ENCODE measurements around the gene GFRA3. TPM values are rescaled to one million over a fixed set of nuclear protein-coding genes. Genes with fewer than 3 reads are reported as not detected.
A peak's percentile ranks its signal among the peaks of the same experiment; 100 is the strongest.

GFRA3 gene
- total and polyA plus RNA-seq, 5 experiments from 2014 or later, result not detected

DNA sequence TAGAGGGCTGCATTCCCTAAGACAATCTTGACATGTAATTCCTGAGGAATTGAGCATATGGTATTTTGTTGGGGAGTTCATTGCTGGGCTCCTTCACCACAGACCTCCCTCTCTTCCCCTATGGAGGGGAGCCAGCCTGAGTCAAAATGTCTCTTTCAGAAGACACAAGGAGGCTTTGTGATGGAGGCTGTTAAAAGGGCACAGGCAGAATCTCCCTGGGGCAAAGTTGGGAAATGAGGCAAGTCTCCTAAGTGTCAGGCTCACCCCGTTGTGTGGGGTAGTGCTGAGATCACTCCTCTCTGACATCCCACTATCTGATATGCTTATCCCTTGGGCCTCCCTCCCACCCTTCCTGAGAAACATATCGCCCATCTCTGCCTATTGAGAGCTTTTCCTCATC is 30.6 kb downstream of the GFRA3 start:
- Mint-ChIP-seq H3K9me3 (no peaks in the 10 kb centered on the region), H3K36me3 (peaks cover 0 to 3% (median 0%) of the 10 kb centered on the region in 3 donors), H3K4me1 (peaks cover 9 to 14% (median 12%) of the 10 kb centered on the region in 4 donors), H3K27me3 (peaks cover 26 to 48% (median 43%) of the 10 kb centered on the region in 5 donors), H3K4me3 (no peak overlapping the region), H3K27ac (no peak overlapping the region)
- ATAC-seq, result no peak
- DNase-seq, result no peak
- POLR2A ChIA-PET, result no interaction called here

DNA sequence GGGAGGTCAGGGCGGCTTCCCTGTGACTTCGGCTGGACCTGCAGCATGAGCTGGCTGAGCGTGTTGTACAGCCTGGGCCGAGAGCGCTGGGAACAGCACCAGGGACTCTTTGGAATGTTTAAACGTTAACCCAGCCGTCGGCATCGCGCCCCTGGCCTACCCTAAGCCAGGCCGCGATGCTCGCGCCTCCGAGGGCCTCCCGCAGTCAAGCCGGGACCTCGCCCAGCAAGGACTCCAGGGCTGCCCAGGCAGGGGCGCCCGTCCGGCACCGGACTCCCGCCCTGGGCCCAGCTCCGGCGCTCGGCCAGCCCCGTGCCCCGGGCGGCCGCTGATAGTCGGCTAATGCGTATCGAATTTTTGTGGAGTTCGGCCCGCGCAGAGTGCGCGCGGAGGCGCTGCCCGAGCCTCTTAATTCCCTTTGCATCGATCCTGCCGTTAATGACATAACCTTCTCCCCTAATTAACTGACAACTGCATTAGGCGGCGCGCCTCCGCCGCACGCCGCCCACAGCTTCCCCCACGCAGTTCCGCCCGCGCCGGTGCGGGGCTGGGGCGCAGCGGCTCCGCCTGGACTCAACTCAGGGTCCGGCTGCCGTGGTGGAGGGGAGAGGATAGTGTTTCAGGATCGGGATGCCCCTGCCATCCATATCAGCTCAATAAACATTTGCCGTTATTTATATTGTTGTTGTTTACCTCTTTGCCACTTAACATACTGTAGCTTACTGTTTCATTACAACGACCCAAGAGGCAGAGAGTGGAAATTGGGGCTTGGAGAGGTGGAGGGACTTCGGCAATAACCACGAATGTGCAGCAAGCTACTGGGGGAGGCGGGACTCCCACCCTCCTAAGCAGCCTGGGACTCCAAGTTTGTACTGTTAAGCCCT is 32.5 kb downstream of the GFRA3 start:
- H3K36me3 Mint-ChIP-seq, result peaks cover 0 to 3% (median 0%) of the 10 kb centered on the region in 3 donors
- POLR2A ChIA-PET, result interaction anchor here (1.4 kb wide), 1 partner anchor 29 kb away, joined by 3 read pairs; the partner anchor contains the start of gene CDC23

DNA sequence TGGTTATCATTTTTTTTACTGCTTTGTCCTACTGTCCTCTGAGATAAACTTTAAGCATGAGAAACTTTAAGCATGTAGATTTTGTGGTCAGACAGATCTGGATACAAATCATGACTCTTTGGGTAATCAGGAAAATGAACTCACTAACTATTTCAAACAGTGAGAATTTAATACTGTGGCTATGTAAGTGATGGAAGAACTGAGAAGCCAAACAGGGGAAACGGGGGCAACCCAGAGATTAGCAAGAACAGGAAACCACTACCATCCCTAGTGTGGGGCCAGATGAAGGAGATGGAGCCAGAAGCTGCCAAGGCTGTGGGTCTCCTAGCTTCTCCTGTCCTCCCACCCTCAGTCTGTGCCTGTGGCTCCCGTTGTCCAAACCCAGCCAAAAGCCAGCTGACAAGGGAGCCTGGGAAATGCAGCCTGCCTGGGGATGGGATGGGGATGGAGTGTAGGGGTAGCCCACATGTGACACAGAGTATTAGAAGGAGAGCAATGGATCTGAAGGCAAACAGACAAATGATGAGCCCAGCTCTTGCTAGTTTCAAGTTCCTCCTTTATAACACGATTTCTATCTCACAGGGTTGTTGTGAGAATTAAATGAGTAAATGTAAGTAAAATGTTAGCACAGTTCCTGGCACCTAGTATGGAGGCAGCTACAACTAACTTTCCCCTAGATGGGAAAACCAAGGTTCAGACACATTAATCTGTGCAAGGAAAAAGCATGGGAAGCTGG is 33.6 kb downstream of the GFRA3 start:
- H3K36me3 Mint-ChIP-seq, result peaks cover 0 to 3% (median 0%) of the 10 kb centered on the region in 3 donors
- H3K4me3 Mint-ChIP-seq, result peak overlapping the region in 8 of 10 donors; percentile 5 to 83 (median 72)
- POLR2A ChIA-PET, result no interaction called here
- peaks cover 9 to 14% (median 12%) of the 10 kb centered on the region in 4 donors for H3K4me1 Mint-ChIP-seq
- no peak overlapping the region for H3K27ac Mint-ChIP-seq
- DNase-seq (no peak), ATAC-seq (no peak)
- no peaks in the 10 kb centered on the region for H3K9me3 Mint-ChIP-seq
- H3K27me3 Mint-ChIP-seq, result peaks cover 30 to 60% (median 44%) of the 10 kb centered on the region in 5 donors

More for the DNA sequence above, 32.5 kb downstream of the GFRA3 start:
- Mint-ChIP-seq H3K27ac (no peak overlapping the region), H3K4me1 (peaks cover 9 to 14% (median 12%) of the 10 kb centered on the region in 4 donors), H3K9me3 (no peaks in the 10 kb centered on the region), H3K27me3 (peaks cover 30 to 58% (median 44%) of the 10 kb centered on the region in 5 donors), H3K4me3 (peak overlapping the region; percentile 39 to 83 (median 72))
- DNase-seq, result peak in 3 of 10 donors; percentile 14 to 20 (median 19)
- ATAC-seq, result peak; percentile 72 to 82

GRCh38 chr5:138238034-138238433 is 36.4 kb downstream of the GFRA3 start:
- Mint-ChIP-seq H3K9me3 (no peaks in the 10 kb centered on the region), H3K36me3 (peaks cover 0 to 3% (median 0%) of the 10 kb centered on the region in 3 donors), H3K27me3 (peaks cover 24 to 50% (median 32%) of the 10 kb centered on the region in 5 donors), H3K4me1 (peaks cover 9 to 14% (median 12%) of the 10 kb centered on the region in 4 donors), H3K27ac (no peak overlapping the region), H3K4me3 (no peak overlapping the region)
- no peak for DNase-seq
- no peak for ATAC-seq
- POLR2A ChIA-PET, result no interaction called here

- H3K9me3 Mint-ChIP-seq, result no peaks in the 10 kb centered on the region
- peaks cover 0 to 3% (median 0%) of the 10 kb centered on the region in 3 donors for H3K36me3 Mint-ChIP-seq
- no peak for ATAC-seq
- no peak for DNase-seq
- H3K27me3 Mint-ChIP-seq, result peaks cover 7 to 29% (median 18%) of the 10 kb centered on the region in 5 donors
- no peaks in the 10 kb centered on the region for H3K4me1 Mint-ChIP-seq
- POLR2A ChIA-PET, result no interaction called here
- no peak overlapping the region for H3K4me3 Mint-ChIP-seq
- H3K27ac Mint-ChIP-seq, result no peak overlapping the region
Measured at GRCh38 chr5:138234651-138235050, 39.8 kb downstream of the GFRA3 start.

DNA sequence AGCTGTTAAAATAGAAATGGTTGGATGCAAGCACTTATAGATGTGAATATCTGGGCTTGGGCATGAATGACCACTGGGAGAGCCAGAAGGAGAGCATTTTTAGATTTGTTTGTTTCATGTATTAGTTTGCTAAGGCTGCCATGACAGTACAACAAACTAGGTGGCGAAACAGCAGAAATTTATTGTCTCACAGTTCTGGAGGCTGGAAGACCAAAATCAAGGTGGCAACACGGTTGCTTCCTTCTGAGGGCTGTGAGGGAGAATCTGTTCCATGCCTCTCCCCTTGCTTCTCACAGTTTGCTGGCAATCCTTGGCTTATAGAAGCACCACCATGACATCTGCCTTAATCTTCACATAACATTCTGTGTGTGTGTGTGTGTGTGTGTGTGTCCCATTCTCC is 41.1 kb downstream of the GFRA3 start:
- H3K9me3 Mint-ChIP-seq, result peaks cover 0 to 2% (median 0%) of the 10 kb centered on the region in 9 donors
- no peak for DNase-seq
- no peaks in the 10 kb centered on the region for H3K36me3 Mint-ChIP-seq
- H3K27ac Mint-ChIP-seq, result no peak overlapping the region
- POLR2A ChIA-PET, result no interaction called here
- no peak overlapping the region for H3K4me3 Mint-ChIP-seq
- H3K4me1 Mint-ChIP-seq, result no peaks in the 10 kb centered on the region
- H3K27me3 Mint-ChIP-seq, result peaks cover 0 to 16% (median 10%) of the 10 kb centered on the region in 5 donors
- ATAC-seq, result no peak

- peaks cover 0 to 11% (median 8%) of the 10 kb centered on the region in 5 donors for H3K27me3 Mint-ChIP-seq
- H3K4me1 Mint-ChIP-seq, result no peaks in the 10 kb centered on the region
- POLR2A ChIA-PET, result no interaction called here
- peaks cover 0 to 10% (median under 1%) of the 10 kb centered on the region in 9 donors for H3K9me3 Mint-ChIP-seq
- H3K36me3 Mint-ChIP-seq, result peaks cover 0 to 1% (median under 1%) of the 10 kb centered on the region in 3 donors
- DNase-seq, result no peak
- no peak overlapping the region for H3K4me3 Mint-ChIP-seq
- peak overlapping the region in 1 of 10 donors; percentile 18 for H3K27ac Mint-ChIP-seq
- ATAC-seq, result no peak
Measured at GRCh38 chr5:138230981-138231589, 43.3 kb downstream of the GFRA3 start.

DNA sequence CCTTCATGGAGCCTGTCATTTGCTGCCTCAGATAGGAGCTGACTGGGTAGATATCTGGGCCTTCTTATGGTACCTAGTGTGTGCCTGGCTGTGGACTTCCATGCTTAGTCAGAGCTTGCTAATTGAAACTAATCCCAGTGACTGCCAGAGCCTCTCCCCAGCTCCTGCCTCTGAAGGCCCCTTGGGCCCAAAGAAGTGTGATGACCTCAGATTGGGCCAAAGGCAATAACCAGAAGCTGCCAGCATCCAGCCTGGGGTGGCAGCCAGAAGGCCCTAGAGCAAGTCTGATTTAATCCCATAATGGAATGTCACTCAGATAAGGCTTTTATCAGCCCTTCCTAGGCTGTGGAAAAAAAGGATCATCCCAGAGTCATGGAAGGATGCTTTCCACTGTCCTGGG is 44.2 kb downstream of the GFRA3 start:
- no peak overlapping the region for H3K27ac Mint-ChIP-seq
- peaks cover 0 to 6% (median 3%) of the 10 kb centered on the region in 3 donors for H3K36me3 Mint-ChIP-seq
- peaks cover 0 to 15% (median 8%) of the 10 kb centered on the region in 5 donors for H3K27me3 Mint-ChIP-seq
- ATAC-seq, result no peak
- no peaks in the 10 kb centered on the region for H3K4me1 Mint-ChIP-seq
- POLR2A ChIA-PET, result no interaction called here
- no peak overlapping the region for H3K4me3 Mint-ChIP-seq
- no peak for DNase-seq
- H3K9me3 Mint-ChIP-seq, result peaks cover 0 to 16% (median 5%) of the 10 kb centered on the region in 9 donors

DNA sequence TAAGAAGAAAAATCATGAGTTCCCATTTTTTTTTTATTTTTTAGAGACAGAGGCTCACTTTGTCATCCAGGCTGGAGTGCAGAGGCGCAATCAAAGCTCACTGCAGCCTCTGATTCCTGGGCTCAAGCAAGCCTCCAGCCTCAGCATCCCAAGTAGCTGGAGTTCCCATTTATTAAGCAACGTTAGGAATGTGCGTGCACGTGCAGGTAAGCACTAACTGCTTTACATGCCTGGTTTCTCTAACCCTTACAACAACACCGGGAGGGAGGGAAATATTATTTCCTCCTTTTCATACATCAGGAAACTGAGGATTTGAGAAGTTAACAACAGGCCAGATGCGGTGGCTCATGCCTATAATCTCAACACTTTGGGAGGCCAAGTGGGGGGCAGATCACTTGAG is 45.0 kb downstream of the GFRA3 start:
- DNase-seq, result no peak
- Mint-ChIP-seq H3K4me1 (no peaks in the 10 kb centered on the region), H3K4me3 (no peak overlapping the region), H3K9me3 (peaks cover 0 to 16% (median 6%) of the 10 kb centered on the region in 9 donors), H3K27me3 (peaks cover 0 to 13% (median 8%) of the 10 kb centered on the region in 5 donors), H3K36me3 (peaks cover 0 to 6% (median 3%) of the 10 kb centered on the region in 3 donors), H3K27ac (no peak overlapping the region)
- POLR2A ChIA-PET, result no interaction called here
- no peak for ATAC-seq

DNA sequence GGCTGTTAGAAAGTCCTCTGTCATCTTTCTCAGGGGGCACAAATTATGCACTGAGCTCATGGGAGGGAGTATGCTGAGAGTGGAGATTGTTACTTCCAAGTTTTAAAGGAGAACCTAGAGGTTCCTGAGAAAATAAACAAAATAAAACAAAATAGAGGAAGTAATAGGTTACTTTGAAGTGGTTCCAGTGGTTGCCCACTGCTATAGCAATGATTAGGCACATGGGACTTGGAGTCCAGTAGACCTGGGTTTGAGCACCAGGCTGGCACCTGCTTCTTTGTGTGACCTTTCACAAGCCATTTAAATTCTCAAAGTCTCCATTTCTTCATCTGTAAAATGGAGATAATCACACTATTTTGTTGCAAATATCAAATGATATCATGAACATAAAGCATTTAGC is 47.5 kb downstream of the GFRA3 start:
- Mint-ChIP-seq H3K4me1 (peaks cover 0 to 6% (median 4%) of the 10 kb centered on the region in 4 donors), H3K36me3 (peaks cover 0 to 6% (median 3%) of the 10 kb centered on the region in 3 donors), H3K27me3 (peaks cover 0 to 20% (median 8%) of the 10 kb centered on the region in 5 donors), H3K27ac (peak overlapping the region in 1 of 10 donors; percentile 28), H3K4me3 (no peak overlapping the region), H3K9me3 (peaks cover 0 to 16% (median 6%) of the 10 kb centered on the region in 9 donors)
- DNase-seq, result no peak
- POLR2A ChIA-PET, result no interaction called here
- ATAC-seq, result no peak

GRCh38 chr5:138224712-138225111 is 49.7 kb downstream of the GFRA3 start:
- DNase-seq (no peak), ATAC-seq (no peak)
- Mint-ChIP-seq H3K4me3 (no peak overlapping the region), H3K4me1 (peaks cover 0 to 6% (median 4%) of the 10 kb centered on the region in 4 donors), H3K27me3 (peaks cover 0 to 22% (median 5%) of the 10 kb centered on the region in 5 donors), H3K27ac (no peak overlapping the region), H3K9me3 (peaks cover 0 to 16% (median 6%) of the 10 kb centered on the region in 9 donors), H3K36me3 (peaks cover 0 to 6% (median 3%) of the 10 kb centered on the region in 3 donors)
- POLR2A ChIA-PET, result no interaction called here

GRCh38 chr5:138223532-138223931 is 50.9 kb downstream of the GFRA3 start:
- DNase-seq (no peak), ATAC-seq (no peak)
- Mint-ChIP-seq H3K36me3 (peaks cover 0 to 6% (median 3%) of the 10 kb centered on the region in 3 donors), H3K9me3 (peaks cover 0 to 16% (median 6%) of the 10 kb centered on the region in 9 donors), H3K4me1 (peaks cover 0 to 6% (median 4%) of the 10 kb centered on the region in 4 donors), H3K27ac (no peak overlapping the region), H3K4me3 (no peak overlapping the region), H3K27me3 (peaks cover 4 to 29% (median 9%) of the 10 kb centered on the region in 5 donors)
- POLR2A ChIA-PET, result no interaction called here

Data from naive thymus-derived CD8-positive, alpha-beta T cell (primary cell).